ENCODE results near the gene SLC35F1.

DNA sequence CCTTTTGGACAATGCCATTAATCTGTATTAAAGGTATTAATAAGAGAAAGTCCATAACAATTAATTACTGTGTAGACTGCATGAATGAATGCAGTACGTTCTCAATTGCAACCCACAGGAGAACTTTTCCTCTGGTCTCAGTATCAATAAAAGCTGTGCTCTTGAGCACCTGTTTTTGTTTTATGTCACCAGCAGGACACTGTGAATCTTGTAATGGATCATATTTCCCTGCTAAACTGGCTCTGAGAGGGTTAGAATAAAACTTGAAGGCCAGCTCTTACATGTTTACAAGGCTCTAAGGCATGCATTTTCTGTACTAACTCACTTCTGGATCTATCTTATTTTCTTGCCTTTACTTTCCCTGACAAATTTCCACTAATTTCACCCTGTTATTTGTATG, 426.7 kb downstream of the SLC35F1 start:
- TF ChIP-seq, protein P1, sequence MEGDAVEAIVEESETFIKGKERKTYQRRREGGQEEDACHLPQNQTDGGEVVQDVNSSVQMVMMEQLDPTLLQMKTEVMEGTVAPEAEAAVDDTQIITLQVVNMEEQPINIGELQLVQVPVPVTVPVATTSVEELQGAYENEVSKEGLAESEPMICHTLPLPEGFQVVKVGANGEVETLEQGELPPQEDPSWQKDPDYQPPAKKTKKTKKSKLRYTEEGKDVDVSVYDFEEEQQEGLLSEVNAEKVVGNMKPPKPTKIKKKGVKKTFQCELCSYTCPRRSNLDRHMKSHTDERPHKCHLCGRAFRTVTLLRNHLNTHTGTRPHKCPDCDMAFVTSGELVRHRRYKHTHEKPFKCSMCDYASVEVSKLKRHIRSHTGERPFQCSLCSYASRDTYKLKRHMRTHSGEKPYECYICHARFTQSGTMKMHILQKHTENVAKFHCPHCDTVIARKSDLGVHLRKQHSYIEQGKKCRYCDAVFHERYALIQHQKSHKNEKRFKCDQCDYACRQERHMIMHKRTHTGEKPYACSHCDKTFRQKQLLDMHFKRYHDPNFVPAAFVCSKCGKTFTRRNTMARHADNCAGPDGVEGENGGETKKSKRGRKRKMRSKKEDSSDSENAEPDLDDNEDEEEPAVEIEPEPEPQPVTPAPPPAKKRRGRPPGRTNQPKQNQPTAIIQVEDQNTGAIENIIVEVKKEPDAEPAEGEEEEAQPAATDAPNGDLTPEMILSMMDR (IDR thresholded peaks at IDR 0.05; ENCODE audit: poor library complexity, severe bottlenecking): no peak
- TF ChIP-seq RAD21 (conservative IDR thresholded peaks at IDR 0.05): no peak
- no peak for TF ChIP-seq POLR2AphosphoS5 (IDR thresholded peaks at IDR 0.05)
- no peak for TF ChIP-seq EZH2 (IDR thresholded peaks at IDR 0.05; ENCODE audit: borderline replicate concordance, insufficient read depth, low read length, poor library complexity, severe bottlenecking)
- TF ChIP-seq SMC3 (conservative IDR thresholded peaks at IDR 0.05; ENCODE audit: poor library complexity): no peak

Measured in neural cell (in vitro differentiated cells).